Loucy (cell line): ENCODE results near the gene MFAP5.
A peak's percentile ranks its signal among the peaks of the same experiment; 100 is the strongest.

Experiments
- H2AFZ ChIP-seq: fragments of 200-600 bp; sonication (generic); 2 replicates; pipeline ENCODE4 v1.6.0; 2016; ENCODE audit warnings: antibody characterized with exemption, mild to moderate bottlenecking, low read length, moderate library complexity
- H3F3A ChIP-seq: fragments of 200-600 bp; 2 replicates; pipeline ENCODE4 v1.6.0; 2016; ENCODE audit warnings: antibody characterized with exemption, low read depth, mild to moderate bottlenecking
- H3K27me3 ChIP-seq: fragments of 200-600 bp; sonication (generic); 2 replicates; pipeline ENCODE4 v1.6.1; 2014; ENCODE audit warnings: low read length, mild to moderate bottlenecking; ENCODE audit not compliant: insufficient read depth, poor library complexity, severe bottlenecking
- H3K36me3 ChIP-seq: fragments of 200-600 bp; sonication (generic); 2 replicates; pipeline ENCODE4 v1.6.1; 2016; ENCODE audit warnings: low read length; ENCODE audit not compliant: insufficient read depth
- H3K4me1 ChIP-seq: fragments of 200-600 bp; sonication (generic); 2 replicates; pipeline ENCODE4 v1.5.1; 2014; ENCODE audit warnings: low read length, mild to moderate bottlenecking; ENCODE audit not compliant: insufficient read depth, poor library complexity, severe bottlenecking
- H3K4me2 ChIP-seq: fragments of 200-600 bp; sonication (generic); 2 replicates; pipeline ENCODE4 v1.6.0; 2014; ENCODE audit warnings: antibody characterized with exemption, low read length, low read depth, mild to moderate bottlenecking; ENCODE audit not compliant: poor library complexity, severe bottlenecking
- H3K4me3 ChIP-seq: fragments of 200-600 bp; sonication (generic); 2 replicates; pipeline ENCODE4 v1.5.1; 2014; ENCODE audit warnings: low read length, mild to moderate bottlenecking, mixed read lengths; ENCODE audit not compliant: poor library complexity, severe bottlenecking
- H3K79me2 ChIP-seq: fragments of 200-600 bp; sonication (generic); 2 replicates; pipeline ENCODE4 v1.6.1; 2014; ENCODE audit warnings: low read length; ENCODE audit not compliant: insufficient read depth
- H3K9ac ChIP-seq: fragments of 200-600 bp; sonication (generic); 2 replicates; pipeline ENCODE4 v1.6.0; 2014; ENCODE audit warnings: mild to moderate bottlenecking, low read depth, low read length, moderate library complexity; ENCODE audit not compliant: poor library complexity, severe bottlenecking
- H3K9me2 ChIP-seq: fragments of 200-600 bp; sonication (generic); replicated peaks from 2 replicates; pipeline ENCODE4 v1.6.1; 2016; ENCODE audit warnings: low read depth, low read length, mixed read lengths
- H3K9me3 ChIP-seq: fragments of 200-600 bp; sonication (generic); 2 replicates; pipeline ENCODE4 v1.6.1; 2014; ENCODE audit warnings: mild to moderate bottlenecking, antibody characterized with exemption, low read length, low read depth; ENCODE audit not compliant: insufficient read depth
- H4K20me1 ChIP-seq: fragments of 200-600 bp; sonication (generic); 2 replicates; pipeline ENCODE4 v1.6.0; 2014; ENCODE audit warnings: antibody characterized with exemption, low read length, mild to moderate bottlenecking; ENCODE audit not compliant: insufficient read depth, poor library complexity, severe bottlenecking
- EZH2phosphoT487 ChIP-seq: fragments of 200-600 bp; IDR thresholded peaks from 2 replicates; pipeline ENCODE4 v1.6.1; 2018; ENCODE audit warnings: antibody characterized with exemption, mild to moderate bottlenecking, moderate library complexity, borderline replicate concordance
- TF ChIP-seq, protein P1 (sequence below): fragments of 200-600 bp; sonication (generic); conservative IDR thresholded peaks from 2 replicates; pipeline ENCODE4 v1.5.1; 2014; ENCODE audit warnings: mild to moderate bottlenecking, antibody characterized with exemption, low read length

MFAP5 gene

DNA sequence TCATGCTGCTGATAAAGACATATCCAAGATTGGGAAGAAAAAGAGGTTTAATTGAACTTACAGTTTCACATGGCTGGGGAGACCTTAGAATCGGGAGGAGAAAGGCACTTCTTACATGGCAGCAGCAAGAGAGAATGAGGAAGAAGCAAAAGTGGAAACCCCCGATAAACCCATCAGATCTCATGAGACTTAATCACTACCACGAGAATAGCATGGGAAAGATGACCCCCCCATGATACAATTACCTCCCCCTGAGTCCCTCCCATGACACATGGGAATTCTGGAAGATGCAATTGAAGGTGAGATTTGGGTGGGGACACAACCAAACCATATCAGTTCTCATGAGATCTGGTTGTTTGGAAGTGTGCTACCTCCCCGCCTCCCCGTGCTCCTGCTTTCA is 9.8 kb upstream of the MFAP5 start:
- H3K9ac ChIP-seq: no peak overlapping the region
- no peaks in the 10 kb centered on the region for H3K79me2 ChIP-seq
- H3K27me3 ChIP-seq: no peaks in the 10 kb centered on the region
- no peaks in the 10 kb centered on the region for H4K20me1 ChIP-seq
- H3K4me1 ChIP-seq: peaks cover 23% of the 10 kb centered on the region
- no peak overlapping the region for H3K4me3 ChIP-seq
- no peak for TF ChIP-seq EZH2phosphoT487
- TF ChIP-seq, protein P1, sequence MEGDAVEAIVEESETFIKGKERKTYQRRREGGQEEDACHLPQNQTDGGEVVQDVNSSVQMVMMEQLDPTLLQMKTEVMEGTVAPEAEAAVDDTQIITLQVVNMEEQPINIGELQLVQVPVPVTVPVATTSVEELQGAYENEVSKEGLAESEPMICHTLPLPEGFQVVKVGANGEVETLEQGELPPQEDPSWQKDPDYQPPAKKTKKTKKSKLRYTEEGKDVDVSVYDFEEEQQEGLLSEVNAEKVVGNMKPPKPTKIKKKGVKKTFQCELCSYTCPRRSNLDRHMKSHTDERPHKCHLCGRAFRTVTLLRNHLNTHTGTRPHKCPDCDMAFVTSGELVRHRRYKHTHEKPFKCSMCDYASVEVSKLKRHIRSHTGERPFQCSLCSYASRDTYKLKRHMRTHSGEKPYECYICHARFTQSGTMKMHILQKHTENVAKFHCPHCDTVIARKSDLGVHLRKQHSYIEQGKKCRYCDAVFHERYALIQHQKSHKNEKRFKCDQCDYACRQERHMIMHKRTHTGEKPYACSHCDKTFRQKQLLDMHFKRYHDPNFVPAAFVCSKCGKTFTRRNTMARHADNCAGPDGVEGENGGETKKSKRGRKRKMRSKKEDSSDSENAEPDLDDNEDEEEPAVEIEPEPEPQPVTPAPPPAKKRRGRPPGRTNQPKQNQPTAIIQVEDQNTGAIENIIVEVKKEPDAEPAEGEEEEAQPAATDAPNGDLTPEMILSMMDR: no peak
- no peaks in the 10 kb centered on the region for H3K9me3 ChIP-seq
- no peak overlapping the region for H3K4me2 ChIP-seq
- no peaks in the 10 kb centered on the region for H3K36me3 ChIP-seq
- no peaks in the 10 kb centered on the region for H3F3A ChIP-seq
- H3K9me2 ChIP-seq: no peaks in the 10 kb centered on the region
- H2AFZ ChIP-seq: no peak overlapping the region

DNA sequence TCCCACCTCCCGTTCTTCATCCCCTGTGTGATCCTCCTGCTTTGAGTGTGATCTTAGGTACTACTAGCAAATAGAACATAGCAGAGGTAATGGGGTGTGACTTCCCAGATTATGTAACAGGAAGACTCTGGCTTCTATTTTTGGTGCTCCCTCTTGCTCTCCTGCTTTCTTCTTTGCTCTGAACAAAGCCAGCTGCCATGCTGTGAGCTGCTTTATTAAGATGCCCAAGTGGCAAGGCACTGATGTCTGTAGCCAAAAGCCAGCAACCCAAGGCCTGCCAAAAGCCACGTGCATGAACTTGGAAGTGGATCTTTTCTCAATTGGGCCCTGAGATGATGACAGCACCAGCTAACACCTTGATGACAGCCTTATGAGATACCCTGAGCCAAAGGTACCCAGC is 5.8 kb upstream of the MFAP5 start:
- Histone ChIP-seq H3K9ac (no peak overlapping the region), H3K9me3 (no peaks in the 10 kb centered on the region), H3K27me3 (no peaks in the 10 kb centered on the region), H3K4me2 (no peak overlapping the region), H3K9me2 (no peaks in the 10 kb centered on the region), H3K79me2 (no peaks in the 10 kb centered on the region), H2AFZ (peak overlapping the region; percentile 32; the same call in 1 of the 2 replicates), H3F3A (no peaks in the 10 kb centered on the region), H4K20me1 (no peaks in the 10 kb centered on the region), H3K4me1 (no peaks in the 10 kb centered on the region), H3K4me3 (no peak overlapping the region), H3K36me3 (no peaks in the 10 kb centered on the region)
- TF ChIP-seq EZH2phosphoT487: no peak
- TF ChIP-seq, protein P1: no peak

DNA sequence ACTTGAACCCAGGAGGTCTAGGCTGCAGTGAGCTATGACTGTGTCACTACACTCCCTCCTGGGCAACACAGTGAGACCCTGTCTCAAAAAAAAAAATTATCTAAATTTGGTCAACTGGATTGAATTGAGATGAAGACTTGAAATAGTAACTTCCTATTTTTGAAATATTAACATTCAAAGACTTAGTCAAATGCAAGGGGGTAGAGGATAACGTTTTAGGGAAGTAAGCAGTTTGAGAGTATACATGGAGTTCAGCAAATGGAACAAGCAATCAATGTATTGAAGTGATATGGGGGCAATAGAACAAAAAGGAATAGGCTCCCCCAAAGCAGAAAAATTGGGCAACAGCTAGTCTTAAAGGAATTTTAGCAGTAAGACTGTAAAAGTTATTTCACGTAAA is 4.6 kb upstream of the MFAP5 start:
- Histone ChIP-seq H3K4me2 (no peak overlapping the region), H3K4me1 (no peaks in the 10 kb centered on the region), H3K9me3 (no peaks in the 10 kb centered on the region), H3K27me3 (no peaks in the 10 kb centered on the region), H2AFZ (no peak overlapping the region), H4K20me1 (no peaks in the 10 kb centered on the region), H3K9me2 (no peaks in the 10 kb centered on the region), H3K9ac (no peak overlapping the region), H3F3A (no peaks in the 10 kb centered on the region), H3K79me2 (no peaks in the 10 kb centered on the region), H3K4me3 (no peak overlapping the region), H3K36me3 (no peaks in the 10 kb centered on the region)
- TF ChIP-seq, protein P1: no peak
- TF ChIP-seq EZH2phosphoT487: no peak
